ENCODE data around the gene COMMD6. TPM values are rescaled to one million over a fixed set of nuclear protein-coding genes. Genes with fewer than 3 reads are reported as not detected.

Gene COMMD6
- total and polyA plus RNA-seq, 11 donors: 19.8 to 155 (median 126) TPM

- ATAC-seq: no peak
- intact Hi-C loops (cut with DNase I): loop anchor here in 2 of 10 donors (10.0 kb wide), 2 partner anchors 56 to 166 kb away; partner anchors contain the start of gene TBC1D4 (in 1 of the 2)
- Histone ChIP-seq H3K36me3 (no peaks in the 10 kb centered on the region), H3K4me3 (no peak overlapping the region), H3K4me1 (peaks cover 0 to 18% (median 8%) of the 10 kb centered on the region in 12 donors), H3K27me3 (no peaks in the 10 kb centered on the region), H3K27ac (no peak overlapping the region), H3K9me3 (no peaks in the 10 kb centered on the region)
- TF ChIP-seq POLR2A (IDR thresholded peaks at IDR 0.05): no peak
- no peak for TF ChIP-seq CTCF (IDR thresholded peaks at IDR 0.05)
- DNase-seq: no peak
- 70 to 76% (median 73%) methylated on average over 4 of the region's 4 CpGs for WGBS, 4 donors
Measured at GRCh38 chr13:75541287-75541686, 3.6 kb upstream of the COMMD6 start.

DNA sequence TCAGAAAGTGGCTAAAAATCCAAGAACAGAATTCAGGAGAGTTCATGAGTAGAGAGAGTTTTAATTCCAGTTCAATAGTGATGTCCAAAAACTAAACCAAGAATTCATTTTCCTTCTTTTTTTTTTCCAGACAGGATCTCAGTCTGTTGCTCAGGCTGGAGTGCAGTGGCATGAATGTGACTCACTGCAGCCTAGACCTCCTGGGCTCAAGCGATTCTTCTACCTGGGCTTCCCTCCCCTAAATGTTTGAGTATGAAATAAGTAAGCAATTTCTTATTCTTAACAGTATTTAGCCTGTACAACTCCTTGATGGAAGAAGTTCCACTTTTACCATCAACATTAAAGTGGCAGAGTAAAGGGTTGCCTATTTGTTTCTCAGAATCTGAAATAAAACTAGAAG lies 3.8 kb downstream of the COMMD6 start:
- no peak for TF ChIP-seq CTCF (IDR thresholded peaks at IDR 0.05)
- no peak for TF ChIP-seq POLR2A (IDR thresholded peaks at IDR 0.05)
- no peak for ATAC-seq
- Histone ChIP-seq H3K27ac (no peak overlapping the region), H3K4me1 (peaks cover 0 to 41% (median 16%) of the 10 kb centered on the region in 12 donors), H3K4me3 (no peak overlapping the region), H3K27me3 (no peaks in the 10 kb centered on the region), H3K36me3 (peaks cover 0 to 36% (median 21%) of the 10 kb centered on the region in 9 donors), H3K9me3 (no peaks in the 10 kb centered on the region)
- DNase-seq: no peak
- intact Hi-C loops (cut with DNase I): loop anchor here in 4 of 10 donors (5.0 to 10.0 kb wide), 3 partner anchors 47 to 169 kb away; partner anchors contain the start of gene TBC1D4 (in 2 of the 4)
- 93 to 100% (median 98%) methylated on average over 1 of the region's 1 CpG for WGBS, 4 donors

DNA sequence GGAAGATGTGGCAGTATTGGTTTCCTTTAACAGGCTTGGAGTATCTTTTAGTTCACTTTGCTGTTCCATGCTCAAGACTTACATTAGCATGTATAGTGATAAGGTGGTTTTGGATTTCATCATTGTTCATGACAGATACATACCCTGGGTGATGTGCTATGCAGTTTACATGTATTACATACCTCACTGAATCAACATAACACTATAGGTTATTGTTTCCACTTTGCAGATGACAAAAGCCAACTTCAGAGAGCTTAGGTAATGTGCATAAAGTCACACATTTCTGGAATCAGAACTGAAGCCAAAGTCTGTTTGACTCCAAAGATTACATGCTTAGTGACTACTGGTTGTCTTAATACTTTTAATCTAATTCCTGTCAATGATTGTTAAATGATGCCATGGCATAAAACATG lies 7.1 kb downstream of the COMMD6 start:
- Histone ChIP-seq H3K27me3 (no peaks in the 10 kb centered on the region), H3K36me3 (peaks cover 0 to 64% (median 45%) of the 10 kb centered on the region in 9 donors), H3K9me3 (no peaks in the 10 kb centered on the region), H3K4me1 (peaks cover 0 to 18% (median 2%) of the 10 kb centered on the region in 12 donors), H3K4me3 (no peak overlapping the region), H3K27ac (no peak overlapping the region)
- DNase-seq (no peak), ATAC-seq (no peak)
- intact Hi-C loops (cut with DNase I): loop anchor here in 4 of 10 donors (5.0 to 10.0 kb wide), 3 partner anchors 43 to 166 kb away; partner anchors contain the start of gene TBC1D4 (in 2 of the 4)
- TF ChIP-seq POLR2A (IDR thresholded peaks at IDR 0.05) (no peak), CTCF (IDR thresholded peaks at IDR 0.05) (no peak)

- WGBS, 4 donors: 77 to 82% (median 80%) methylated on average over 3 of the region's 3 CpGs
- ATAC-seq (no peak), DNase-seq (no peak)
- Histone ChIP-seq H3K9me3 (peaks cover 0 to 4% (median 0%) of the 10 kb centered on the region in 12 donors), H3K4me1 (no peaks in the 10 kb centered on the region), H3K27me3 (no peaks in the 10 kb centered on the region), H3K4me3 (no peak overlapping the region), H3K27ac (no peak overlapping the region), H3K36me3 (peaks cover 0 to 21% (median 15%) of the 10 kb centered on the region in 9 donors)
- intact Hi-C loops (cut with DNase I): no loop called here
- TF ChIP-seq CTCF (IDR thresholded peaks at IDR 0.05): no peak
- no peak for TF ChIP-seq POLR2A (IDR thresholded peaks at IDR 0.05)
Measured at GRCh38 chr13:75521956-75522355, 15.7 kb downstream of the COMMD6 start.

All from heart left ventricle (tissue), 16 donors.